NCI-H1436 (cell line): Measurements from ENCODE around the gene AMBP.
"Not testable (repeated sequence)": the region's sequence is repeated elsewhere in the genome, so short reads cannot be mapped to it uniquely, and the experiment has no call there.

Experiments used
- DNase-seq: peaks from one replicate; lab custom pipeline; 2025; lab: John Stamatoyannopoulos, UW

Gene AMBP

DNA sequence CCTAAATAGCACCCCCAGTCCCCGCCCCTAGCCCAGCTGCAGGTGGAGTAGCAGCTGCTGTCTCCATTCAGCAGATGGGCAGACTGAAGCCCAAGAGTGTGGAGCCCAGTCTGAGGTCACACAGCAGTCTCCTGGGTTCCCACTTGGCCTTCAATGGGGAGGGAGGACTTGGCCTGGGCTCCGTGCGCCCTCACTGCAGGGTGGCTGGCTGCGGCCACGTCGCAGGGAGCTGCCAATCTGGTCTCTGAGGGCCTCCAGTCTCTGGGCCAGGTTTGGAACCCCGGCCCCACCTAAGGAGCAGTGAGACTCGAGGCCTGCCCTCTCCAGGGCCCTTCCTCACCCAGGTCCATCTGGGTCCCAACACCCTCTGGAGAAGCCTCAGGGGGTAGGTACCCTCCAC, 13.6 kb upstream of the AMBP start:
- DNase-seq = no peak

DNA sequence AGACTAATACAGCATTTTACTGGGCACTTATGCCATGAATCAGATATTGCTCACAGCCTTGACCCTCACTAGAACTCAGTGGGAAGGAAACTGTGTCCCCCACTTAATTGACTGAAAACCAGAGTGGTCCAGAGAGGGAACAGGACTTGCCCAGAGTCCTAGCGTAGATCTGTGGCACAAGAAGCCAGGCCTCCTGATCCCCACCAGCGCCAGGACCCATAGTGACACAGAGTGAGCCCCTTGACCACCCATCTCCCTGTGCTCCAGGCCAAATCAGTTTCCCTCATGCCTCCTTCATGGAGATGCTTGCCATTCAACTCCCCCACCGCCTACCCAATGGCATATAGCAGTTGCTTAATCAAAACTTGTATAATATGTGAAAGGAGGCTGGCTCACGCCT, 12.7 kb upstream of the AMBP start:
- DNase-seq = no peak

DNA sequence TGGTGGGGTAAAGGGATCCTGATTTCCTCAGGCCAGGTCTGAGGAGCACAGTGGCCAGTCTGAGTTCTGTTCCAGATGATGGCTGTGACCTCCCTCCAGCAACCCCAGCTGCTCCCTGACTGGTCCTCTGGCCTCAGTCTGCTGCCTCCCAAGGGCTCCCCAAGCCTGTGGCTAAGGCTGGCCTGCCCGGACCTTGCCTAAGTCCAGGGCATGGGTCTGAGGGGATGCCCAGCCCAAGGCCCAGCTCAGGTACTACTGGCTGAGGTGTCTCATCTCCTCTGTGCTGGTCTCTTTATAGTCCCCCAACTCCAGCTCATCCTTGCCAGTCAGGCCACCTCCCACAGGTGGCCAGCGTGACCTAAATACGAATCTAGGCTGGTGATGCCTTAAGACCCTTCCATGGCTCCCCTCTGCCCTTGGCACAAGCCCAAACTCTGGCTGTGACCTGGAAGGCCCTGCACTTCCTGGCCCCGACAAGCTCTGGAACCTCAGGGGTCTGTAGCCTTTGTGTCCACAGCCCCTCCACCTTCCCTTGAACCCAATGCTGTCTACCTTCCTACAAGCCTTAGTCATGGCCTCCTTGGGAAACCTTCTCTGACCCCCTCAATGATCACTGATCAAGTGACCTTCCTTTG, 11.2 kb upstream of the AMBP start:
- DNase-seq = no peak

DNA sequence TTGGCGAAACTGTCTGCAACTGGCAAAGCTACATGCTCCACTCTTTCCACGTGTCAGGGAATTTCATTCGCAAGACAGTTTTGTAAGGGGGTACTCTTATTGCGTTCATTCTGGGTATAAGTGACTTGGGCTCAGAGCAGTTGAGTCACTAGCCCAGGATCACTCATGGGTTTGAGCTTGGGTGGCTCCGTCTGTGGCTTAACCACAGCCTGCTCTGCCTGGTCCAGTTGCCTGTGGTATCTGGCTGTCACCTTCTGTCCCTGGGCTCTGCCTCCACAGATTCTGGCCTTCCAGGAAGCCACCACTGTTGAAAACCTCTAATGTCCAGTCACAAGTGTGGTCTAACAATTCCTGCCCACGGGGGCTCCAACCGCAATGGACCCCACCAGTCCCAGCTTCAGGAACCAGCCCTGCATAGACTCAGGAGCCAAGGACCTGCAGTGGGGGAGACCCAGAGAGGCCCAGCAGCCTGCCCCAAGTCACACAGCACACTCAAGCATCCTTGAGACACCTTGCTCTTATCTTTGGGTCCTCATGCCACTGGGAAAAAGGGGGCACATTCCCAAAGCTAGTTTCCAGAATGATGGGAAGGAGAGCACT, 10.6 kb upstream of the AMBP start:
- DNase-seq = no peak

DNA sequence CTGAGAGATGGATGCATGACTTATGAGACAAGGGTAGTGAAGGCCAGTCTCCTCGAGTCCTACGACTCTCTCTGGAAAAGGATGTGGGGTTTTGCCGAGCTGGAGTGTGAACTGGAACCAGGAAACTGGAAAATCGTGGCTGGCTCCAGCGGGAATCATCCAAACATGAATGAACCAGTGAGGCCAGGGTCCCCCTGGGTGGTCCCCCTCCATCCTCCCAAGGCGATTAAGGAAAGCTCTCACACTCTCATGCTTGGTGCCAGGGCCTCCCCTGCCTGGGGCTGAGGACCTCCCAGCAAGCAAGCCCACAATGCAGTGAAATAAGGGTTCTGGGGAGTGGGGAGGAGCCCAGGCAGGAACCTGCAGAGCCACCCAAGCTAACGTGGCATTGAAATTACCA, 9.6 kb upstream of the AMBP start:
- no peak for DNase-seq

DNA sequence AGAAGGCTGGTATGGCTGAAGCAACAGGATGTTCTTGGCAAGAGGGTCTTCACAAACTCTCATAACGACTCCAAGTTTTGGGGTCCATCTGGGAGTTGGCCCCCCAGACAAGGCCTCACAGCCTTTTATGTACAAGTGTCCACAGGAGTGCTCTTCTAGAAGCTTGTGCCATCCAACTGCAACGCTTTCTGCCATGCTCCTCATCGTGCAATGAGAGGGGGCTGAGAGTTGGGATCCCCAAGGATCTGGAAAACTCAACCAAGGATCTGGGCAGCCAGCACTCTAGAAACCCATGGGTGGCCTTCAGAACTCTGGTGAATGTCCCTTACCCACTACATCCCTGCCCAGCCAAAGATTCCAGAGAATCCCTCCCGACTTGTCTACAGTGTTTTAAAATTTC, 8.5 kb upstream of the AMBP start:
- DNase-seq = no peak

DNA sequence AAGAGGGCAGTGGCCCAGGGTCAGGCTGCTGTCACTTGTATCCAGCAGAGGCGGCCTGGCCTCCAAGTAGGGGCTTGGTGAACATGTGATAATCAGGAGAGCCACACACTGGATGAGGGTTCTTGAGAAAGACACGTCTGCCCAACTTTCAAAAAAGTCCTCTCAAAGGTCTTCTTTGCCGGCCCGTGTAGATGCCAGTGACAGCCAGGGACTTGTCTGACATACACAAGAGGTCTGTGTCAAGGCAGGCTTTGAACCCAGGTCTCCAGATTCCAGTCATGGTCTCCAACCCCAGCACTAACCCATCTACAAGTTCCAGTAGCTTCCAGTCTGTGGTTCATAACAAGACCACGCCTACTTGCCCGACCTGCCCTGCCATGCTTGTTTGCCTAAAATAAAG, 7.9 kb upstream of the AMBP start:
- no peak for DNase-seq

DNA sequence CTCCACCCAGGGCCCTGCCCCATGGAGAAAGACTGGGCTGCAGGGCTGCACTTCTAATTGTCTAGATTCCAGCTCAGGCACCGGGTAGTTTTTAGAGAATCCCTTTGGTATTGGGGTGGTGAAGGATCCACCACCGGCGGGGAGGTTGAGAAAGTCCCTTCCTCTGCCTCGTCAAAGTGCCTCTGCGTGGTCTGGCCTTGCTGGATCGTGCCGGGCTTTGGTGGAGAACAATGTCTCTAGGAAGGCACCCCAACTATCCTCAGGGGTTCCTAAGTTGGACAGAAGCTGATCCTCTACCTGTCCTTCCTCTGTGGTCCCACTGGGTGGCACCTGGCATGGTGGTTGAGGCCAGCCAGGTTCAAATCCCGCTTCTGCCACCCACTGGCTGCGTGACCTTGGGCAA, 7.3 kb upstream of the AMBP start:
- no peak for DNase-seq

DNA sequence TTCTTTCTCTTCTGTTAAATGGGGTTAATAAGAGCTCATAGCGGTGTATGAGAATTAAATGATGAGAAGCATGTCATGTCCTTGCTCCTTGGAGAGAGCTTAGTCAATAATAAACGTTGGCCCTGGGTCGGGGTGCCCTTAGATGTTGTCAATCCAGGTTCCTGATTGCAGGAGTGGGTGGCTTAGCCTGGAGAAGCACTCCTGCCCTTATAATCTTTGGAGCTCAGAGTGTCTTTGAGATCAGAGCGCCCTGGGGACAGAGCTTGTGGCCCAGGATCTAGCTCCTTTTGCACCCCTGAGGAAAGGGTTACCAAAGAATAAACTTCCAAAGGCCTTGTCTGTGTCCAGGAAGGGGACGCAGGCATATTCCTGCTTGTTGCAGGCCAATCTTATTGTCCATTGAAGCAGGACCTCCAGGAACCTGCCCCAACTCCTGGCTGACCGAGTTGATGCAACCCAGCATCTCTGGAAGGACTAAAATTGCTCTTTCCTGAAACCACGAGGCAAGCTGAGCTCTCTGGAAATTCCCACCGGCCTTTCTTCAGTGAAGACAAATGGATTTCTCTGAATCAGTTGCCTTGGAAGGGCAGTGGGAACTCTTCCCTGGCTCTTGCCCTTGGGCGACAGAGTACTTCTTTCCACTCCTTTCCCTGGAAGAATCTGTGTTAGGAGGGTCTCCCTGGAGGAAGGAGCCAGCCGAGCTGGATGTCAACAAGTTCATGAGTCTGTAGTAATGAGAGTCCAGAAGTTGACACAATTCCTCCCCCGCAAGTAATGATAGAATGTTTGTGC, 6.4 kb upstream of the AMBP start:
- DNase-seq = no peak

DNA sequence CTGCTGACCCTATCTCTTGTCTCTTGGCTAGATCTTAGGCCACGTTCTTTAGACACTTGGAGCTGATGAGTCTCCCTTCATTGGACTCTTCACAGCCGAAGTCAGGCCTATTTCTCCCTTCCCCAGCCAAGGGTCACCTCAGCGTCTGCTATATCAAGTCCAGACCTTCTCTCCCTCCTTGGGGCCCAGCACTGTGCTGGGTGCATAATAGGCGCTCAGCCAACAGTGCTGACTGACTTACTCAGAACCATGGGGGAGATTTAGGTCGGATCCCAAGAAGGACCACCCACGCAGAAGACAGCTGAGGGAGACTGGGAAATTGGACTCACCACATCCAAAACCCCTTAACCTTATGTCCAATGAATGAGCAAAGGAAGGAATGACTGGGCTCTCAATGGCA, 5.6 kb upstream of the AMBP start:
- DNase-seq = no peak

DNA sequence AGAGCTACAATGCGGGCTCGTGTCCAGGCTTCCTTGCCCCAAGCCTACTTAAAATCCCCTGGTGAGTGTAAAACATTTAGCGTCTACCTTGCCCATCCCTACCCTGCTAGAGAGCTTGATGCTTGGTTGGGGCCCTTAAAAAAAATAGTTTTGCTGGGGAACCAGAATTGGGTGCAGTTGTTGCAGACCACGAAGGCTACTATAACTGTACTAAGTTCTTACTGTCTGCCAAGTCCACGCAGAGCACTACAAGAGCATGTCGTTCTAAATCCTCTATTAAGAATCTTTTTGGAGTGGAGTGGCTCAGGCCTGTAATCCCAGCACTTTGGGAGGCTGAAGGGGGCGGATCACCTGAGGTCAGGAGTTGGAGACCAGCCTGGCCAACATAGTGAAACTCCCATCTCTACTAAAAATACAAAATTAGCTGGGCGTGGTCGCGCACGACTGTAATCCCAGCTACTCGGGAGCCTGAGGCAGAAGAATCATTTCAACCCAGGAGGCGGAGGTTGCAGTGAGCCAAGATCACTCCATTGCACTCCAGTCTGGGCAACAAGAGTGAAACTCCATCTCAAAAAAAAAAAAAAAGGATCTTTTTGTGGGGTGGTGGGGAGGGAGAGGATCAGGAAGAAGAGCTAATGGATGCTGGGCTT, 4.8 kb upstream of the AMBP start:
- DNase-seq = not testable (repeated sequence)

DNA sequence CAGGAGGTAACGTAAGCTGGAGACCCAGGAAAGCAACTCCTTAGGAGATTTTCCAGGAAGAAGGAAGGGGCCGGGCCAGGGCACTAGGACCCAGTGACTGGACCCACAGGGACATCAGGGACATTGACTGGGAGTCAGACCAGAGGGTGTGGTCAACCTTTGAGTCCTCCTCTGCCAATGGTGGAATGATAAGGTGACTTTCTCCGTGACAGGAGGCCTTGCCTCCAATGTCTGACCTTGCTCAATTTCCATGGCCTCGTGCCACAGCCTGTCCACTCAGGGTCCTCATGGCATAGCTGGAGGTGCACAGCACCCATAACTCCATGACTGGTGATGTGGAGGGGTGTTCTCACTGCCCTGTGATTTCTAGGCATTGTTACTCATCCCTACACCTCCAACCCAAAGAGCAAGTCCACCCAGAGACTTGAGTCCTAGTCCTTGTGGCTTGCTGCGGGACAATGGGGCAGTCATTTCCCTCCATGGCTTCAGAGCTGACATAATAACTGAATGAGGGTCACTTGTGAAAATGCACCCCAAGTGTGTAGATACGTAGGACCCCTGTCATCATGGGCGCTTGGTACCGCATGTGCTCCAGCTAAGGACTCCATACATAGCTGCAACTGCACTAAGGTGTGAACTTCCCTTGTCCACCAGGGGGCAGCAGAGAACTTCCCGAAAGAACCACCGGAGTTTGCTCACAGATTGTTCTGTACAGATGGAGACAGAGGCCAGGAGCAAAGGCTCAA, 4.1 kb upstream of the AMBP start:
- DNase-seq = peak; percentile 74

DNA sequence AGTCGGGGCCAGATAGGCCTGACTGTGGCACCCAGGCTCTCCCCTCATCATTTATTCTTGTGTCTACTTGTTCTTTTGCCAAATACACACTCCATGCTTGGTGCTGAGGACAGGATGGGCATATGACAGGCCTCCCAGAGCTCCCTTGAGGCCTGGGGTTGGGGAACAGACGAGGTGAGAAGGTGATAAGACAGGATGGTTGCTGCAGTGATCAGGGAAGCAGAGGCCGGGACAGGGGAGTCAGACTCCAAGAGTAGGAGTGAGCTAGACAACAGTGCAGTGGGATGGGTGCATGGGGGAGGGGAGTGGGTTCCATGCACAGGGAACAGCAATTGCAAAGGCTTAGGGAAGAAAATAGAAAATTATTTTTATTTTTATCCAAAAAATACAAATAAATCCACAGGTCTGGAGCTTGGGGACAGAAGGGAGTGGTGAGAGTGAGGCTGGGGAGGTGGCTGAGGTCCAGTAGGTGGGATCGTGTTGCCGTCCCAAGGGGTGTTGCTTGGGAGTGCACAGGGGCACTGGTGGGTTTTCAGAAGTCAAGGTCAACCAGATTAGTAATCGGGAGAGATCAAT, 3.4 kb upstream of the AMBP start:
- DNase-seq = no peak

DNA sequence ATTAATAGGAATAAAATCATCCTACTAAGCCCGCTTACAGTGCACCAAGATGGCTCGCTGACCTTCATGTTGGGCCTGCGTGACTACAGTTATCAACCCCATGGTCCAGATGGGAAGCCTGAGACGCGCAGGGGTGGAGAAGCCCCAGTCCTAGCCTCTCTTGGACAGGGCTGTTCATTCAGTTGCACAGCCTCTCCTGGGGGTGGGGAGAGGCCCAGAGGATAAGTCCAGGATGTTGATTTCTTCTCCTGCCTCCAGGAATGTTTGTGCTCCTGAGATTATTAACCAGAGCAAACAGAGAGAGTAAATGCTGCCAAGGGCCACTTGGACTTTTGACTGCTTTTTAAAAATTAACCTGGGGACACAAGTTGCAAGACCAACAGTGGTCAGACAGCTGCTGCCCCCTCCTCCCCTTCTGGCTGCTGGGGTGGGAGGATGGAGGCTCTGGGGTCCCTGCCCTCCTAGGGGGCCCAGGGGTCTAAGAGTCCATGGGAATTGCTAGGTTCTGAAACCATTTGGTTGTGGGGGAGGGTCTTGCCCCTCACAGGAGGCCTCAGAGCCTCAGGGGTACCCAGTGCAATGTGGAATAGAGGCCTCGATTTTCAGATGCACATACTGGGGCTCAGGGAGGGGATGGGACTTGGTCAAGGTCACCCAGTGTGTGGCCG, 2.8 kb upstream of the AMBP start:
- no peak for DNase-seq

DNA sequence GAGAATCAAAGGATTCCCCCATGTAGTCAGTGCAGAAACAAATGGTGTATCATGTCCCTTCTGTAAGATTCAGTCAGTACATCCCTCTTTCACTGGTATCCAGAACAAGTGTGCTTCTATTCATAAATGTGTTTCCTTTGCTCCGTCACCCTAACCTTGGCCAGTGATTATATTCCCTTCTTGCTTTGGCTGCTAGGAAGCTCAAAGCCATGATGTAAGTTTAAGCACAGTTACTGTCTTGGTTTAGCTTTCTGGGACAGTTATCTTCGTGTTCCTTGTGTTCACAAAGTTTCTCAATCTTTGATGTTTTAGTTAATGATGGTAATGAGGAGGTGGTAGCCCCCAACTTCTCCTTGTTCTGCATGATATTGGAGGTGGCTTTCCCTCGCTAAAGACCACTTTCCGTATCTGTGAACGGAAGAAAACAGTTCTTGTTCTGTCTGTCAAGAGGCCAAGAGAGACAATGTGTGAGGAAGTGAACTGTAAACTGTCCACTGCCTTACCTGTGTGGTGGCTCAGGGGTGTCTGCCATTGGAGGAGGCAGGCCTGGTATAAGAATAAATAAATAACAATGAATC, 2.2 kb upstream of the AMBP start:
- DNase-seq = no peak

DNA sequence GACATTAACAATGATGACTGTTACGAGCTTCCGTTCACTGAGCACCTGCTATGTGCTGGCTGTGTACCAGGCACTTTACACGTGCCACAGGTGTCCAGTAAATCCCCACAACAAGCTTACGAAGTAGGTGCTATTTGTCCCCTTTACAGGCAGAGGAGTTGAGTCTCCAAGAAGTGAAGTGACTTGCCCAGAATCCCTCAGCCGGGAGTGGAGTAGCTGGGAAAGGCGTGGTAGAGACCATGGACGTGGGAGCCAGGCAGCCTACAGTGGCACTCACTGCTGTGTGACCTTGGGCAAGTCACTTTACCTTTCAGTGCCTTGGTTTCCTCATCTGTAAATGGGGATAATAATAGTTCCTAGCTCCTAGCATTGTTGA, 669 bp upstream of the AMBP start:
- no peak for DNase-seq

DNA sequence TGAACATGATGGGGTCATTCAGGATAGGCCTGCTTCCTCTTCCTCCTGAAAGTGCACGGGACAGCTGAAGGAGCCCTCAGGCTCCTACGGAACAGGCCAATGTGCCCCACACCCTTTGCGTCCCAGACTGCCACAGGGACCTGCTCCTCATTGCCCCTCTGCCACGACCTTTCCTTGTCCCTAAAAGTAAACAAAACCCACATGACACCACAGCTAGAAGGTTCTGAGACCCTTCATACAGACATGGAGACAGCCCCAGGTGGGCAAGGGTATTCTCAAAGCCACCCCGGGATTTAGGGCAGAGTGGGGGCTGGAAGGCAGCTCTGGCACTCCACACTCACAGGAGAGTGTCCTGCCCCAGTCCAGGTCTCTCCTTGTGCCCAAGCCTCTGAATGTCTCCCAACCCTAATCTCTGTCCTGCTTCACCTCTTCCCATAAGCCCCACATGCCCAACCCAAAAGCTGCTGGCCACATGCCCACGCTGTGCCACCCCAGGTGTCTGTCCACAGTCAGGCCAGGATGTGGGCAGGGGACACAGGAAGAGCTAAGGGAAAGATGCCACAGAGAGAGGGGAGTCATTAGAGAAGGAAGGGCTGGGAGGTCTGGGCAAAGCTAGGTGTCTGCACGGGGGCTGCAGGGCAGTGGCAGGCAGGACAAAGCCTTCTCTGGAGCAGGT, 800 bp downstream of the AMBP start:
- no peak for DNase-seq

DNA sequence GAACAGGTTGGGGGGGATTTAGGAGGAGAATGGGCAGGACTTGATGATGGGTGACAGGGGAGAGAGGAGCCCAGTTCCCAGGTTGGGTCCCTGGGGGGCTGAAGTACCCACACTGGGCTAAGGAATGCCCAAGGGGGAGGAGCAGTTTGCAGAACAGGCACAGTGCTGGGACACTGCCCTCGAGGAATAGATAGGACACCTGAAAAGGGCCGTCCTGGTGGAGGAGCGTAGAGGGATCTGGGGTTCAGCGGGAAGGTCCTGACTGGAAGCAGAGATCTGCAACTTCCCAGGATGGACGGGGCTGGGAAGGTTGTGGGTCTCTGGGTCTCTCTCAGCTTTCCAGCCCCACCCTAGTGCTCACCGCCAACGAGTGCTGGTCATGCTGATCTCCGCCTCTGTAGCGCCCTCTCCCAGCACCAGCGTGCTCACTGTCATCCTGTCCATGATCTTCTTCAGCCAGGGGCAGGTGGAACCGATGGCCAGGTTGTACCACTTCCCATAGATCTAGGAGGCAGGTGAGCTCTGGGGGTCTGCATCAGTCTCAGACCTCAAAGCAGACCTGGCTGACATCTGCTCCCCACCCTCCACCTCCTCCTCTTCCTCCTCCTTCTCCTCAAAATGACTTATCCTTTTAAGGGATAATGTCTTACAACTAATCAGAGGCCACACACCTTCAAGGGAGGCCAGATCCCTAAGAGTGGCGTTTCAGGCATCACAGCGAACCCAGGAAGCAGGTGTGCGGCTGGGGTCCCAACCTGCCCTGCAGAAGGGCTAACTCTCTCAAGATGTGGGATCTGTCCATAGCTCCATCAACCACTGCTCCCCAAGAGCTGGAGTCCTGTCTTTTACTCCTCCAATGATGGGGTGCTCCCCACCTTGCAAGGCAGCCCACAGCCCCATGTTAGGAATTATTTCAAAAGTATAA, 1.6 kb downstream of the AMBP start:
- DNase-seq = no peak

DNA sequence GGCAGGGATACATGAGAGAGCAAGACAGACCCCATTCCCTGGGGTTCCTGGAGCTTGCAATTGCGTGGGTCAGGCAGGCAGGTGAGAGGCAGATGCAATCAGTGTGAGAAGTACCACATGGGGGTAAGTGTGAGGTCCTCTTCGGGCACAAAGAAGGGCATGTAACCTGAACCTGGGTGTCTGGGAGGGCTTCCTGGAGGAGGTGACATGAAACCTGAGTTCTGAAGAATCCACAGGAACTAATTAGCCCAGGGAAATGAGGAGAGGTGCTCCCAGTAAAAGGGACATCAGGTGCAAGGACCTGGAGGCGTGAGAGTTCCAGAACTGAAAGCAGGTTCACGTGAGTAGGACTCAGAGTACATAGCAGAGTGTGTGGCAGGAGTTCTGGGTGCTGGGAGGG, 2.5 kb downstream of the AMBP start:
- DNase-seq = no peak
